CD4-positive, alpha-beta T cell treated with Interleukin-15 for 4 hours (primary cell): ENCODE results near the gene TMEM97.

ENCODE experiments used
- DNase-seq: peaks from one replicate; pipeline ENCODE4 v3.0.0-alpha.2; 2020; ENCODE audit warnings: low spot score

TMEM97 gene

GRCh38 chr17:28365487-28365886 lies 46.5 kb downstream of the TMEM97 start:
- DNase-seq: no peak

GRCh38 chr17:28366605-28367004 lies 47.6 kb downstream of the TMEM97 start:
- DNase-seq: no peak

- DNase-seq: no peak
These were observed 48.8 kb downstream of the TMEM97 start for GRCh38 chr17:28367641-28368305.

- DNase-seq: no peak
These were observed 49.4 kb downstream of the TMEM97 start for GRCh38 chr17:28368306-28368831.

- no peak for DNase-seq
These were observed 50.1 kb downstream of the TMEM97 start for GRCh38 chr17:28368915-28369683.

GRCh38 chr17:28369684-28370034 lies 50.7 kb downstream of the TMEM97 start:
- no peak for DNase-seq

GRCh38 chr17:28370035-28370743 lies 51.2 kb downstream of the TMEM97 start, which contains the start of gene VTN:
TSS of gene VTN (minus strand) at chr17:28370307. CDS start at chr17:28370203, 104 bp downstream.
- no peak for DNase-seq

GRCh38 chr17:28370744-28371103 lies 51.7 kb downstream of the TMEM97 start:
- DNase-seq: no peak

- peak; percentile 91 for DNase-seq
These were observed 52.5 kb downstream of the TMEM97 start, which contains the start of gene SARM1 for GRCh38 chr17:28371245-28372202. TSS of gene SARM1 (plus strand) at chr17:28371694. CDS start at chr17:28372033, 339 bp downstream.

GRCh38 chr17:28372203-28372944 lies 53.4 kb downstream of the TMEM97 start:
- no peak for DNase-seq

- DNase-seq: no peak
These were observed 53.9 kb downstream of the TMEM97 start for GRCh38 chr17:28372945-28373274.
